Measurements from ENCODE around the gene COL21A1. TPM values are rescaled to one million over a fixed set of nuclear protein-coding genes. Genes with fewer than 3 reads are reported as not detected.

COL21A1 gene
- total RNA-seq, 1 donor: 19.2 TPM

DNA sequence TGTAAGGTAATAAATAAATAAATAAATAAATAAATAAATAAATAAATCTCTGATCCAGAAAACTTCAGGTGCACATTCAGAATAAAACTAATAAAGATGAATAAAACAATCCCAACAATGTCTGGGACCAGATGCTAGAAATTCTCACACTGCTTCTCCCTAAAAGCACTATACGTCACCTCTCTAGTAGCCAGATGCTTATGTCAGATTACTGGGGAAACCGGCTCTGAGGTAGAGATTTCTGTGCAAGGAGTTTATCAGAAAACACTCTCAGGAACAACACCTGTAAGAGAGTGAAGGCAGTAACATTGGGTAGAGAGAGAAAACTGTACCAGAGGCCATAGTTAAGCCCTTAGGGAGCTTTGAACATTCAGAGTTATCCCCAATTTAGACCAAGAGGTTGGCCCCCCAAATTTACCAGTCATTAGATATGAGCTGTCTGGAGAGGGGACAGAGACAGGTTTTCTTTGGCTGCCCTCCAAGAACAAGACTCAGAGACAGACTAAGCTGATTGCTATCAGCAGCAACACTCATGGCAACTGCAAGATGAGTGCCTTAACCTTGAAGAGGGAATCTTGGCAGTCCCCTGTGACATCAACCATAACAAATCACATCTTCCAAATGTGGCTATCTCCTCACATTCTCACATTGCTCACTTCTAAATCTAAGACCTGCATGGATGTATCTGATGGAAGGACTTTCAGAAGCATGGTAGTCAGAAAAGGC lies 220.8 kb downstream of the COL21A1 start:
- no peak overlapping the region for H3K4me2 ChIP-seq (ENCODE audit: insufficient read depth, low read length)
- no peaks in the 10 kb centered on the region for H4K20me1 ChIP-seq (ENCODE audit: insufficient read depth, low read length)
- no peak for DNase-seq (ENCODE audit: insufficient read length, low spot score, missing footprints)
- no peak overlapping the region for H3K4me3 ChIP-seq (ENCODE audit: insufficient read depth, low read length)
- no peak overlapping the region for H3K27ac ChIP-seq (ENCODE audit: low read depth, low read length)
- H3K36me3 ChIP-seq (ENCODE audit: insufficient read depth, low read length): no peaks in the 10 kb centered on the region
- TF ChIP-seq, protein P1, sequence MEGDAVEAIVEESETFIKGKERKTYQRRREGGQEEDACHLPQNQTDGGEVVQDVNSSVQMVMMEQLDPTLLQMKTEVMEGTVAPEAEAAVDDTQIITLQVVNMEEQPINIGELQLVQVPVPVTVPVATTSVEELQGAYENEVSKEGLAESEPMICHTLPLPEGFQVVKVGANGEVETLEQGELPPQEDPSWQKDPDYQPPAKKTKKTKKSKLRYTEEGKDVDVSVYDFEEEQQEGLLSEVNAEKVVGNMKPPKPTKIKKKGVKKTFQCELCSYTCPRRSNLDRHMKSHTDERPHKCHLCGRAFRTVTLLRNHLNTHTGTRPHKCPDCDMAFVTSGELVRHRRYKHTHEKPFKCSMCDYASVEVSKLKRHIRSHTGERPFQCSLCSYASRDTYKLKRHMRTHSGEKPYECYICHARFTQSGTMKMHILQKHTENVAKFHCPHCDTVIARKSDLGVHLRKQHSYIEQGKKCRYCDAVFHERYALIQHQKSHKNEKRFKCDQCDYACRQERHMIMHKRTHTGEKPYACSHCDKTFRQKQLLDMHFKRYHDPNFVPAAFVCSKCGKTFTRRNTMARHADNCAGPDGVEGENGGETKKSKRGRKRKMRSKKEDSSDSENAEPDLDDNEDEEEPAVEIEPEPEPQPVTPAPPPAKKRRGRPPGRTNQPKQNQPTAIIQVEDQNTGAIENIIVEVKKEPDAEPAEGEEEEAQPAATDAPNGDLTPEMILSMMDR (IDR thresholded peaks at IDR 0.05; ENCODE audit: extremely low read depth, low read depth, low read length): no peak
- H3K27me3 ChIP-seq (ENCODE audit: insufficient read depth, low read length): no peaks in the 10 kb centered on the region
- no peaks in the 10 kb centered on the region for H3K9me3 ChIP-seq (ENCODE audit: low read depth, low read length)
- no peak overlapping the region for H2AFZ ChIP-seq (ENCODE audit: low read length)
- peaks cover 9% of the 10 kb centered on the region for H3K4me1 ChIP-seq (ENCODE audit: insufficient read depth, low read length)
- no peaks in the 10 kb centered on the region for H3K79me2 ChIP-seq (ENCODE audit: insufficient read depth, low read length)

DNA sequence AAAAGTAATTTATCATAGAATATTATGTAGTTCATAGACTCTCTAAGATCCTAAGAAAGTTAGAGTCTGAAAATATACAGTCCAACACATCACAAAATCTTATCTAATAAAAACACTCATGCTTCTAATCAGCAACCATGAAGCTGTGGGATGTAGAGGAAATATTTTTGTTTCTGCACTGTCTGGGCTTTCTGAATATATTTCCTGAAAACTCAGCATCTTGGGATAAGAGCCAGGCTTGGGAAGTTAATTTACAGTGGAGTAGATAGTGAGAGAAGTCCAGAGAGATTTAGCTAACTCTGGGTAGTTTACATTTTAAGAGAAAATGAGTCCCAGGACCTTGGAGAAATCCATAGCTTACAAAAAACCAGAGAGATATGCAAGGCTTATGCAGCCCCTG lies 221.6 kb downstream of the COL21A1 start:
- no peak overlapping the region for H3K4me2 ChIP-seq (ENCODE audit: insufficient read depth, low read length)
- DNase-seq (ENCODE audit: insufficient read length, low spot score, missing footprints): no peak

DNA sequence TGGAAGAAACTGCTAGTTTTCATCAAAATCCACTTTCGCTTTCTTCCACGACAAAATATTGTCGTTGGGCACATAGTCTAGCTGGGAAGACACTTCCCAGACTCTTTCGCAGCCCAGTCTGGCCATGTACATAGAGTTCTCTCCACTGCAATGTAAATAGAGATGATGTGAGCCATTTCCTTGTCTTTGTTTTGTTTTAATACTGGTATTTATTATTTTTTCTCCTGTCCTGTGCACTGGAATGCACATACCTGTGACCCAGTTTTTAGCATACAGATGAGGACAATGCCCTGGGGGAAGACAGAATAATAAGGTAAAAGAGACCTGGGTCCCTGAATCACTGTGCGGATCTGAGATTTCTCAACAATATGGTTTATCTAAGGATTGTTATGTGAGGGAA lies 222.4 kb downstream of the COL21A1 start:
- H3K36me3 ChIP-seq (ENCODE audit: insufficient read depth, low read length): no peaks in the 10 kb centered on the region
- TF ChIP-seq, protein P1 (IDR thresholded peaks at IDR 0.05; ENCODE audit: extremely low read depth, low read depth, low read length): no peak
- no peaks in the 10 kb centered on the region for H4K20me1 ChIP-seq (ENCODE audit: insufficient read depth, low read length)
- no peaks in the 10 kb centered on the region for H3K9me3 ChIP-seq (ENCODE audit: low read depth, low read length)
- H2AFZ ChIP-seq (ENCODE audit: low read length): no peak overlapping the region
- peaks cover 9% of the 10 kb centered on the region for H3K4me1 ChIP-seq (ENCODE audit: insufficient read depth, low read length)
- no peak overlapping the region for H3K4me3 ChIP-seq (ENCODE audit: insufficient read depth, low read length)
- no peaks in the 10 kb centered on the region for H3K27me3 ChIP-seq (ENCODE audit: insufficient read depth, low read length)
- H3K4me2 ChIP-seq (ENCODE audit: insufficient read depth, low read length): peak overlapping the region; percentile 46
- no peak overlapping the region for H3K27ac ChIP-seq (ENCODE audit: low read depth, low read length)
- no peak for DNase-seq (ENCODE audit: insufficient read length, low spot score, missing footprints)
- H3K79me2 ChIP-seq (ENCODE audit: insufficient read depth, low read length): no peaks in the 10 kb centered on the region

More for the DNA sequence above, 221.6 kb downstream of the COL21A1 start:
- TF ChIP-seq, protein P1 (IDR thresholded peaks at IDR 0.05; ENCODE audit: extremely low read depth, low read depth, low read length): no peak
- no peaks in the 10 kb centered on the region for H3K79me2 ChIP-seq (ENCODE audit: insufficient read depth, low read length)
- no peak overlapping the region for H3K27ac ChIP-seq (ENCODE audit: low read depth, low read length)
- H3K9me3 ChIP-seq (ENCODE audit: low read depth, low read length): no peaks in the 10 kb centered on the region
- no peaks in the 10 kb centered on the region for H3K27me3 ChIP-seq (ENCODE audit: insufficient read depth, low read length)
- no peak overlapping the region for H2AFZ ChIP-seq (ENCODE audit: low read length)
- no peak overlapping the region for H3K4me3 ChIP-seq (ENCODE audit: insufficient read depth, low read length)
- H4K20me1 ChIP-seq (ENCODE audit: insufficient read depth, low read length): no peaks in the 10 kb centered on the region
- no peaks in the 10 kb centered on the region for H3K36me3 ChIP-seq (ENCODE audit: insufficient read depth, low read length)
- peaks cover 9% of the 10 kb centered on the region for H3K4me1 ChIP-seq (ENCODE audit: insufficient read depth, low read length)

DNA sequence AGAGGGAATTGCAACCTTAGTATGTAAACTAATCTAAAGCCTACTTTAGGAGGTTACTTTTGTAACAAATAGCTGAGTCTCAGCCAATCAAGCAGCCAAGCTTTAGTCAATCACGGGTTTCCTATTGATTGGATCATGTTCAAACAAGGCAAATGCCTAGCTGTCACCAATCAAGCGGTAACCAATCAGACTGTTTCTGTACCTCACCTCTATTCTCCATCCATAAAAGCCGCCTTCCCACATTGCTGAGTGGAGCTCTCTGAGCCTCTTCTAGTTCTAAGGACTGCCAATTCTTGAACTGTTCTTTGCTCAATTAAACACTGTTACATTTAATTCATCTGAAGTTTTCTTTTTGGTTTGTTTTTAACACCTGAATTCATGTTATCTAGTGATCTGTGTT lies 223.6 kb downstream of the COL21A1 start:
- Histone ChIP-seq H3K27me3 (ENCODE audit: insufficient read depth, low read length) (no peaks in the 10 kb centered on the region), H3K27ac (ENCODE audit: low read depth, low read length) (no peak overlapping the region), H3K9me3 (ENCODE audit: low read depth, low read length) (no peaks in the 10 kb centered on the region), H2AFZ (ENCODE audit: low read length) (peak overlapping the region; percentile 5), H3K4me1 (ENCODE audit: insufficient read depth, low read length) (peaks cover 9% of the 10 kb centered on the region), H3K4me2 (ENCODE audit: insufficient read depth, low read length) (no peak overlapping the region), H3K4me3 (ENCODE audit: insufficient read depth, low read length) (no peak overlapping the region), H4K20me1 (ENCODE audit: insufficient read depth, low read length) (no peaks in the 10 kb centered on the region), H3K79me2 (ENCODE audit: insufficient read depth, low read length) (no peaks in the 10 kb centered on the region), H3K36me3 (ENCODE audit: insufficient read depth, low read length) (no peaks in the 10 kb centered on the region)
- no peak for DNase-seq (ENCODE audit: insufficient read length, low spot score, missing footprints)
- TF ChIP-seq, protein P1 (IDR thresholded peaks at IDR 0.05; ENCODE audit: extremely low read depth, low read depth, low read length): no peak

All from osteoblast (primary cell).